Nephron progenitor cell (in vitro differentiated cells): Measurements from ENCODE around the gene ZMYM2.

Source experiments
- DNase-seq: peaks from one replicate; pipeline ENCODE4 v3.0.0; 2021
- H3K27ac Mint-ChIP-seq: 2 replicates; pipeline ENCODE4 v1.8.0; 2021; ENCODE audit warnings: mild to moderate bottlenecking, moderate library complexity, mixed read lengths
- H3K27me3 Mint-ChIP-seq: 2 replicates; pipeline ENCODE4 v1.8.0; 2021; ENCODE audit warnings: mild to moderate bottlenecking, low read depth, mixed read lengths; ENCODE audit not compliant: poor library complexity
- H3K36me3 Mint-ChIP-seq: 2 replicates; pipeline ENCODE4 v1.8.0; 2021; ENCODE audit warnings: low read depth, mixed read lengths
- H3K4me1 Mint-ChIP-seq: 2 replicates; pipeline ENCODE4 v1.8.0; 2021; ENCODE audit warnings: mixed read lengths
- H3K4me3 Mint-ChIP-seq: 2 replicates; pipeline ENCODE4 v1.8.0; 2021; ENCODE audit warnings: mild to moderate bottlenecking, moderate library complexity, mixed read lengths
- H3K9me3 Mint-ChIP-seq: 2 replicates; pipeline ENCODE4 v1.8.0; 2021; ENCODE audit warnings: mild to moderate bottlenecking, moderate library complexity, mixed read lengths
- TF ChIP-seq, protein P1 (sequence below): fragments of 200-600 bp; sonication (generic); IDR thresholded peaks from 2 replicates; pipeline ENCODE4 v1.5.0; 2021; ENCODE audit warnings: antibody characterized with exemption

ZMYM2 gene

DNA sequence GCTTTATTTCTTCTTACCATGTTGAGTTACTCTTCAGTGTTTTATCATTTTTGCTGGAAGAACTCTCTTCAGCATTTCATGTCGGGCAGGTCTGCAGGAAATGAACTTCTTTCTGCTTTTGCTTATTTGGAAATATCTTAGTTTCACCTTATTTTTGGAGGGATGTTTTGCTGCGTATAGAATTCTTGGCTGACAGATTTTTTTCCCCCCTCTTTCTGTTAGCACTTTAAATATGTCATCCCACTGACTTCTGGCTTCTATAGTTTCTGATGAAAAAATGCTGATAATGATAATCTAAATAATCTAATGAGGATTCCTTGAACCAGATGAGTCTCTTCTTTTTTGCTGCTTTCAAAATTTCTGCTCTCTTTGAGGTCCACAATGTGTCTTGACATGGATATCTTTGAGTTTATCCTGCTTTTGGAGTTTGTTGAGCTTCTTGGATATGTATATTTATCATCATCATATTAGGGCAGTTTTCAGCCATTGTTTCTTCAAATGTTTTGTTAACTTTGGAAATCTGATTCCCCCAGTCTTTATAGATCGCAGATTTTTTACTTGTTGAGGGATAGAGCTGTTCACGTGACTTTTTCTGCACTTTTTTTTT is 20.4 kb downstream of the ZMYM2 start:
- no peak for DNase-seq
- Mint-ChIP-seq H3K4me1 (no peaks in the 10 kb centered on the region), H3K9me3 (peaks cover 65% of the 10 kb centered on the region), H3K27ac (no peak overlapping the region), H3K36me3 (peaks cover 6% of the 10 kb centered on the region), H3K27me3 (no peaks in the 10 kb centered on the region), H3K4me3 (no peak overlapping the region)
- TF ChIP-seq, protein P1, sequence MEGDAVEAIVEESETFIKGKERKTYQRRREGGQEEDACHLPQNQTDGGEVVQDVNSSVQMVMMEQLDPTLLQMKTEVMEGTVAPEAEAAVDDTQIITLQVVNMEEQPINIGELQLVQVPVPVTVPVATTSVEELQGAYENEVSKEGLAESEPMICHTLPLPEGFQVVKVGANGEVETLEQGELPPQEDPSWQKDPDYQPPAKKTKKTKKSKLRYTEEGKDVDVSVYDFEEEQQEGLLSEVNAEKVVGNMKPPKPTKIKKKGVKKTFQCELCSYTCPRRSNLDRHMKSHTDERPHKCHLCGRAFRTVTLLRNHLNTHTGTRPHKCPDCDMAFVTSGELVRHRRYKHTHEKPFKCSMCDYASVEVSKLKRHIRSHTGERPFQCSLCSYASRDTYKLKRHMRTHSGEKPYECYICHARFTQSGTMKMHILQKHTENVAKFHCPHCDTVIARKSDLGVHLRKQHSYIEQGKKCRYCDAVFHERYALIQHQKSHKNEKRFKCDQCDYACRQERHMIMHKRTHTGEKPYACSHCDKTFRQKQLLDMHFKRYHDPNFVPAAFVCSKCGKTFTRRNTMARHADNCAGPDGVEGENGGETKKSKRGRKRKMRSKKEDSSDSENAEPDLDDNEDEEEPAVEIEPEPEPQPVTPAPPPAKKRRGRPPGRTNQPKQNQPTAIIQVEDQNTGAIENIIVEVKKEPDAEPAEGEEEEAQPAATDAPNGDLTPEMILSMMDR = no peak

DNA sequence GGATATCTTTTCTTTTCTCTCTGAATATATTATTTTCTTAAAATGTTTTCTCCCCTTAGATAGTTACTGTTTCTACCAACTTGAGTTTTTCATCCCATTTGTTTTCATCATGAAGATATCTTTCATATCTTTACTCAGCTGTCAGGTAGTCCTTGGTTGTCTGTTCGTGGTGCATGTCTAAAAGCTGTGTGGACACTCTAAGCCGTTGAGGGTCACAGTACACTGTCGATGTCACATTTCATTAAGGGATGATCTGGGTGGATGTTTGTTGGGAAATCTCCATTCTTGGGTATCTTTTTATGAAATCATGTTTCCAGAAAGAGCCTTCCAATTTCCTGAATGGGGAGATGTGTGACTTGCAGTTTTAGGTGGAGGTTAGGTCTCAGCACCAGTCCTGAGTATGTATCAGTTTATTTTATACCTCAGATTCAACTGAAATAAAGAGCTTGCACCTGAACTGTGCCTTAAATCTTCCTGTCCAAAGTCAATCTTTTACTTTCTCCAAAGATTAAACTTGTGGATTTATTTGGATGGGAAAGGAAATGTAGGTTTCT is 23.2 kb downstream of the ZMYM2 start:
- DNase-seq = no peak
- H3K36me3 Mint-ChIP-seq = peaks cover 11% of the 10 kb centered on the region
- H3K4me1 Mint-ChIP-seq = peaks cover 6% of the 10 kb centered on the region
- no peak overlapping the region for H3K4me3 Mint-ChIP-seq
- no peak overlapping the region for H3K27ac Mint-ChIP-seq
- H3K27me3 Mint-ChIP-seq = no peaks in the 10 kb centered on the region
- TF ChIP-seq, protein P1 = no peak
- peaks cover 39% of the 10 kb centered on the region for H3K9me3 Mint-ChIP-seq

DNA sequence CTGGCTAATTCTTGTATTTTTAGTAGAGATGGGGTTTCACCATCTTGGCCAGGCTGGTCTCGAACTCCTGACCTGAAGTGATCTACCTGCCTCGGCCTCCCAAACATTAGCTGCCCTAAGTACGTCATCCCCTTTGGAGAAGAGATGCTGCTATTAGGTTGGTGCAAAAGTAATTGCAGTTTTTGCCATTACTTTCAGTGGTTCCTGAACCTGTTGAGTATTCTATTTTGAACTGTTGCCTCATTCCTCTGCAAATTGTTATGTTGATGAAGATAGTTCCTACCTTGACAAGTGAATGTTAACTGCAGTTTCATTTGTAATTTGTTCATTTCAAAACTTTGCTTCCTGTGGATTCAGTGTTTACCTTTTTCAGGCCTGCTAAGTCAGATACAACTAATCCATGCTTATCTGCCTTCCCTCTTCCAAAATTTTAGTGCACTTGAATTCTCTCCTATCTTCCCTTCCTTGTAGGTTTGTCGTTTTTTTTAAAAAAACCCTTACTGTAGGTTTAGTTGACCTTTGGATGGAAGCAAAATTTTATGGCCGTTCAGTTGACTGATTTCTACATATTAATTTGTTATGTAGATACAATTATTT is 24.0 kb downstream of the ZMYM2 start:
- H3K4me1 Mint-ChIP-seq = peaks cover 6% of the 10 kb centered on the region
- peaks cover 31% of the 10 kb centered on the region for H3K9me3 Mint-ChIP-seq
- H3K27ac Mint-ChIP-seq = no peak overlapping the region
- peaks cover 15% of the 10 kb centered on the region for H3K36me3 Mint-ChIP-seq
- H3K4me3 Mint-ChIP-seq = no peak overlapping the region
- H3K27me3 Mint-ChIP-seq = no peaks in the 10 kb centered on the region
- no peak for DNase-seq
- TF ChIP-seq, protein P1 = no peak

DNA sequence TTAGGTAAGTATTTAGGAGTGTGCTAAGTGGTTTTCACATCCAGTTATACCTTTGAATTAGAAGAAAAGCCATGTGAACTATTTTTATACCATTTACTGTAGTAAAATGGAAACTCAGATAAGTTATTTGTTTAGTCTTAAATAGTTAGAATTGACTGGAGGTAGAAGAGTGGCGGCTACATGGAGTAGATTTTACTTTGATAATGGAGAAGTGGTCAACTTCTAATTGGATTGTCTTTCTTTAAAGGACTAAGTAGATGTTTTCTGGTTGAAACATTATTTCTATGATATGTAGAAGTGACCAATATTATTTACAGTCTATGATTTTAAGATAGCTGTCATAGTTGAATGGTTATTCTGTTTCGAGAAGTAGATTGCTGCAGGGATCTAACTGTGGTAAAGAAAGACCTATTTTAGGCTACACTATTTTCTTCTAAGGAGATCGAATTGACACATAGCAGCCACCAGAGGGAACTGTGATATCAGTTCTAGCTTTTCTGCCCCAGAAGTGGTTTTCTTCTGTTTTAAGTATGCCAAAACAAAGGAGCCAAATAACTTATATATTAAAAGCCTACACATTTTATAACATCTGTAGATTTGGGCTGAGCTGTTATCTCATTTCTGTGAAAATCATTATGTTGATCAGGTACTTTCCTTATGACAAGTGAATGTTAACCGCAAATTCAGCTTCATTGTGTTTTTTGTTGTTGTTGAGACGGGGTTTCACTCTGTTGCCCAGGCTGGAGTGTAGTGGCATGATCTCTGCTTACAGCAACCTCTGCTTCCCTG is 26.1 kb downstream of the ZMYM2 start:
- H3K36me3 Mint-ChIP-seq = peaks cover 31% of the 10 kb centered on the region
- no peaks in the 10 kb centered on the region for H3K27me3 Mint-ChIP-seq
- H3K9me3 Mint-ChIP-seq = peaks cover 11% of the 10 kb centered on the region
- peak overlapping the region; percentile 68 for H3K27ac Mint-ChIP-seq
- TF ChIP-seq, protein P1 = peak; percentile 40
- DNase-seq = no peak
- no peak overlapping the region for H3K4me3 Mint-ChIP-seq
- H3K4me1 Mint-ChIP-seq = peaks cover 12% of the 10 kb centered on the region

DNA sequence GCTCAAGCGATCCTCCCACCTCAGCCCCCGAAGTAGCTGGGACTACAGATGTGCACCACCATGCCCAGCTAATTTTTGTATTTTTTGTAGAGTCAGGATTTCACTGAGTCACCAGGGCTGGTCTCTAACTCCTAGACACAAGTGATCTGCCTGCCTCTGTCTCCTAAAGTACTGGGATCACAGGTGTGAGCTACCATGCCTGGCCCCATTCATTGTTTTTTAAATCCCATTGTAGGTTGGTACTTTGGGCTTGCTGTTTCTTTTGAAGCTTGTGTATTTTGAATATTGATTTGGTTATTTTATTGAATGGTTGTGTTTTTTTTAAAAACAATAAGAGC is 26.7 kb downstream of the ZMYM2 start:
- Mint-ChIP-seq H3K27me3 (no peaks in the 10 kb centered on the region), H3K4me1 (peaks cover 17% of the 10 kb centered on the region), H3K9me3 (peaks cover 6% of the 10 kb centered on the region), H3K27ac (peak overlapping the region; percentile 68), H3K36me3 (peaks cover 37% of the 10 kb centered on the region), H3K4me3 (no peak overlapping the region)
- DNase-seq = no peak
- TF ChIP-seq, protein P1 = no peak
